ENCODE measurements around the gene TAAR1. TPM values are rescaled to one million over a fixed set of nuclear protein-coding genes. Genes with fewer than 3 reads are reported as not detected.

The TAAR1 gene
- total RNA-seq, 2 experiments from 2014 or later: not detected

- Histone ChIP-seq H3K27me3 (ENCODE audit: control insufficient read depth in 1 of 2, insufficient read depth in 2 of 2, low read length in 2 of 2) (peaks cover 8 to 15% of the 10 kb centered on the region in 2 experiments), H3K9me3 (ENCODE audit: control insufficient read depth in 1 of 2, insufficient read depth in 1 of 2, low read length in 2 of 2) (no peaks in the 10 kb centered on the region), H3K4me3 (ENCODE audit: low read length) (no peak overlapping the region), H3K27ac (ENCODE audit: low read depth in 1 of 2, low read length in 2 of 2) (no peak overlapping the region), H3K36me3 (ENCODE audit: insufficient read depth, low read length) (no peaks in the 10 kb centered on the region), H3K4me1 (ENCODE audit: insufficient read depth, low read length) (no peaks in the 10 kb centered on the region)
- intact Hi-C loops (cut with DNase I, micrococcal nuclease): no loop called here
- Mint-ChIP-seq H3K27ac (no peak overlapping the region), H3K9me3 (peaks cover 14% of the 10 kb centered on the region), H3K27me3 (peaks cover 36% of the 10 kb centered on the region), H3K4me1 (ENCODE audit: low read depth) (no peaks in the 10 kb centered on the region), H3K36me3 (ENCODE audit: low read depth) (no peaks in the 10 kb centered on the region), H3K4me3 (no peak overlapping the region)
- CTCF ChIA-PET: no interaction called here
- ATAC-seq (ENCODE audit: poor library complexity) (no peak), DNase-seq (no peak)
- POLR2A ChIA-PET: interaction anchor here (1.1 kb wide), 1 partner anchor 11 kb away, joined by 3 read pairs; no protein-coding TSS in a partner anchor
- TF ChIP-seq CTCF (IDR thresholded peaks at IDR 0.05): no peak
These were observed 45.0 kb upstream of the TAAR1 start for GRCh38 chr6:132703936-132704335.

DNA sequence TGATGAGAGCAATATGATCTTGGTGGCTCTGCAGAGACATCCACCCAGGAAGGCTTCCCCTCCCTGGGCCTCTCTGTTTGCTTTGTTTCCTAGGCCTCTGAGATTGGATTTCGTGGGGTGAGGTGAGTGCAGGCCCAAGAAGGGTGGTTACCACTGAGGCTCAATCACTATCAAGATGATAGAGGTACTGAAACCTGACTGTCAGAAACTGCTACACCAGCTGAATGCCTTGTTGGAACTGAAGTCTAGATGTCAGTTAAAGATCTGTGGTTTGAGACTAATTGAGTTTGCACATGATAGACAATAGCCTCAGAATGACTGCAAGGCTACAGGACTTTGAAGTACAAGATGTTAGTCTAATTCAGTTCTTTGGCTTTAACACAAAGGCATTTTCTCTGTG lies 39.6 kb upstream of the TAAR1 start:
- intact Hi-C loops (cut with DNase I, micrococcal nuclease): no loop called here
- Histone ChIP-seq H3K4me1 (ENCODE audit: insufficient read depth, low read length) (no peaks in the 10 kb centered on the region), H3K27ac (ENCODE audit: low read depth in 1 of 2, low read length in 2 of 2) (no peak overlapping the region), H3K36me3 (ENCODE audit: insufficient read depth, low read length) (no peaks in the 10 kb centered on the region), H3K4me3 (ENCODE audit: low read length) (no peak overlapping the region), H3K9me3 (ENCODE audit: control insufficient read depth in 1 of 2, insufficient read depth in 1 of 2, low read length in 2 of 2) (peaks cover 6 to 12% of the 10 kb centered on the region in 2 experiments), H3K27me3 (ENCODE audit: control insufficient read depth in 1 of 2, insufficient read depth in 2 of 2, low read length in 2 of 2) (peaks cover 5 to 12% of the 10 kb centered on the region in 2 experiments)
- ChIA-PET CTCF (no interaction called here), POLR2A (no interaction called here)
- Mint-ChIP-seq H3K27me3 (peaks cover 29% of the 10 kb centered on the region), H3K9me3 (peaks cover 10% of the 10 kb centered on the region), H3K36me3 (ENCODE audit: low read depth) (no peaks in the 10 kb centered on the region), H3K4me1 (ENCODE audit: low read depth) (no peaks in the 10 kb centered on the region), H3K4me3 (no peak overlapping the region), H3K27ac (no peak overlapping the region)
- no peak for TF ChIP-seq CTCF (IDR thresholded peaks at IDR 0.05)
- DNase-seq: no peak
- ATAC-seq (ENCODE audit: poor library complexity): no peak

DNA sequence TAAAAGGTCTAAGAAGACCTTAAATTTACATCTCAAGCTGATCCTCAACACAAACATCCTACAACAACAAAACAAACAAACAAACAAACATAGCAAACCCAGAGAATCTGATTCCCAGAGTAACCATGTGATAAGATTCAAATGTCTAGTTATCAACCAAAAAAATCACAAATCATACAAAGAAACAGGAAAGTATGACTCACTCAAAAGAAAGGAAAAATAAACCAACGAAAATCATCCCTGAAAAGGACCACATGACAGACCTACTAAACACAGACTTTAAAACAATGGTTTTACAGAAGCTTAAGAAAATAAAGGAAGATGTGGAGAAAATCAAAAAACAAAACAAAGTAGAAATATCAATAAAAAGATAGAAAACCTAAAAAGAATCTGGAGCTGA lies 36.8 kb upstream of the TAAR1 start:
- TF ChIP-seq CTCF (IDR thresholded peaks at IDR 0.05): no peak
- peaks cover 23% of the 10 kb centered on the region for H3K27me3 Mint-ChIP-seq
- H3K9me3 Mint-ChIP-seq: peaks cover 10% of the 10 kb centered on the region
- Histone ChIP-seq H3K27ac (ENCODE audit: low read depth in 1 of 2, low read length in 2 of 2) (no peak overlapping the region), H3K4me1 (ENCODE audit: insufficient read depth, low read length) (no peaks in the 10 kb centered on the region), H3K9me3 (ENCODE audit: control insufficient read depth in 1 of 2, insufficient read depth in 1 of 2, low read length in 2 of 2) (peaks cover 6 to 12% of the 10 kb centered on the region in 2 experiments), H3K4me3 (ENCODE audit: low read length) (no peak overlapping the region), H3K27me3 (ENCODE audit: control insufficient read depth in 1 of 2, insufficient read depth in 2 of 2, low read length in 2 of 2) (peaks cover 0 to 4% of the 10 kb centered on the region in 2 experiments), H3K36me3 (ENCODE audit: insufficient read depth, low read length) (no peaks in the 10 kb centered on the region)
- H3K4me3 Mint-ChIP-seq: no peak overlapping the region
- H3K27ac Mint-ChIP-seq: no peak overlapping the region
- DNase-seq (no peak), ATAC-seq (ENCODE audit: poor library complexity) (no peak)
- ChIA-PET CTCF (no interaction called here), POLR2A (no interaction called here)
- intact Hi-C loops (cut with DNase I, micrococcal nuclease): no loop called here
- H3K36me3 Mint-ChIP-seq (ENCODE audit: low read depth): no peaks in the 10 kb centered on the region
- no peaks in the 10 kb centered on the region for H3K4me1 Mint-ChIP-seq (ENCODE audit: low read depth)

Measured in CD4-positive, alpha-beta T cell (primary cell).